Activated CD4-positive, alpha-beta T cell treated with anti-CD3 and anti-CD28 coated beads, Interleukin-2, amount 10 ng/mL, durations not matched to agents 7 days and 5 days (primary cell): ENCODE data around the gene PPRC1. TPM values are rescaled to one million over a fixed set of nuclear protein-coding genes. Genes with fewer than 3 reads are reported as not detected.

Experiments used
- CTCF ChIA-PET: fragments of 350-600 bp; sonication (Branson Sonifier 250); formaldehyde crosslinking; loops from one replicate; lab custom pipeline; 2021; ENCODE audit warnings: antibody characterized with exemption; lab: Charles Lee
- POLR2A ChIA-PET: fragments of 350-600 bp; sonication (Branson Sonifier 250); formaldehyde crosslinking; loops from one replicate; lab custom pipeline; 2021; ENCODE audit warnings: antibody characterized with exemption; lab: Charles Lee
- DNase-seq: peaks from one replicate; pipeline ENCODE4 v3.0.0-alpha.2; 2020
- H3K27ac Mint-ChIP-seq: one replicate; pipeline ENCODE4 v1.8.0; 2021; ENCODE audit warnings: mild to moderate bottlenecking, moderate library complexity, mixed read lengths
- H3K27me3 Mint-ChIP-seq: one replicate; pipeline ENCODE4 v1.8.0; 2021; ENCODE audit warnings: mixed read lengths
- H3K36me3 Mint-ChIP-seq: one replicate; pipeline ENCODE4 v1.8.0; 2021; ENCODE audit warnings: low read depth, mixed read lengths
- H3K4me1 Mint-ChIP-seq: one replicate; pipeline ENCODE4 v1.8.0; 2021; ENCODE audit warnings: mixed read lengths
- H3K4me3 Mint-ChIP-seq: one replicate; pipeline ENCODE4 v1.8.0; 2021; ENCODE audit warnings: mild to moderate bottlenecking, moderate library complexity, mixed read lengths
- H3K9me3 Mint-ChIP-seq: one replicate; pipeline ENCODE4 v1.8.0; 2021; ENCODE audit warnings: mixed read lengths
- total RNA-seq, 2 experiments: library from RNA; stranded (reverse); gene quantifications; one replicate each; pipeline ENCODE4 v1.2.3, GENCODE V29; 2021

The PPRC1 gene
- total RNA-seq, 2 experiments from 2014 or later: 47.7 to 49.4 TPM

- H3K36me3 Mint-ChIP-seq: peaks cover 50% of the 10 kb centered on the region
- CTCF ChIA-PET: interaction anchor here (6.9 kb wide), 1 partner anchor 10 kb away, joined by 73 read pairs; the partner anchor contains the start of gene NOLC1
These were observed 6.7 kb downstream of the PPRC1 start for GRCh38 chr10:102139281-102140110.

GRCh38 chr10:102140218-102140617 lies 7.4 kb downstream of the PPRC1 start:
- Mint-ChIP-seq H3K4me1 (peaks cover 18% of the 10 kb centered on the region), H3K4me3 (no peak overlapping the region), H3K27ac (no peak overlapping the region), H3K9me3 (no peaks in the 10 kb centered on the region), H3K27me3 (no peaks in the 10 kb centered on the region), H3K36me3 (peaks cover 54% of the 10 kb centered on the region)
- ChIA-PET CTCF (interaction anchor here (6.9 kb wide), 1 partner anchor 9 kb away, joined by 73 read pairs; the partner anchor contains the start of gene NOLC1), POLR2A (no interaction called here)
- DNase-seq: no peak

More at GRCh38 chr10:102139281-102140110, 6.7 kb downstream of the PPRC1 start:
- H3K9me3 Mint-ChIP-seq: no peaks in the 10 kb centered on the region
- H3K4me3 Mint-ChIP-seq: no peak overlapping the region
- H3K27me3 Mint-ChIP-seq: no peaks in the 10 kb centered on the region
- DNase-seq: no peak
- peaks cover 26% of the 10 kb centered on the region for H3K4me1 Mint-ChIP-seq
- POLR2A ChIA-PET: no interaction called here
- peak overlapping the region; percentile 59 for H3K27ac Mint-ChIP-seq

- ChIA-PET POLR2A (no interaction called here), CTCF (interaction anchor here (6.9 kb wide), 1 partner anchor 8 kb away, joined by 73 read pairs; the partner anchor contains the start of gene NOLC1)
- H3K27me3 Mint-ChIP-seq: no peaks in the 10 kb centered on the region
- DNase-seq: no peak
- H3K4me1 Mint-ChIP-seq: peaks cover 11% of the 10 kb centered on the region
- peak overlapping the region; percentile 62 for H3K27ac Mint-ChIP-seq
- H3K36me3 Mint-ChIP-seq: peaks cover 54% of the 10 kb centered on the region
- no peak overlapping the region for H3K4me3 Mint-ChIP-seq
- H3K9me3 Mint-ChIP-seq: no peaks in the 10 kb centered on the region
These were observed 8.2 kb downstream of the PPRC1 start for GRCh38 chr10:102140913-102141540.

- Mint-ChIP-seq H3K4me3 (no peak overlapping the region), H3K9me3 (no peaks in the 10 kb centered on the region), H3K27ac (no peak overlapping the region), H3K36me3 (peaks cover 58% of the 10 kb centered on the region), H3K4me1 (peaks cover 8% of the 10 kb centered on the region), H3K27me3 (no peaks in the 10 kb centered on the region)
- DNase-seq: no peak
- POLR2A ChIA-PET: no interaction called here
- CTCF ChIA-PET: no interaction called here
These were observed 8.8 kb downstream of the PPRC1 start for GRCh38 chr10:102141583-102142107.

- POLR2A ChIA-PET: no interaction called here
- H3K27ac Mint-ChIP-seq: no peak overlapping the region
These were observed 14.2 kb downstream of the PPRC1 start for GRCh38 chr10:102146971-102147428.

GRCh38 chr10:102147561-102147960 lies 14.7 kb downstream of the PPRC1 start:
- Mint-ChIP-seq H3K9me3 (no peaks in the 10 kb centered on the region), H3K27ac (peak overlapping the region; percentile 61), H3K4me3 (no peak overlapping the region), H3K4me1 (peaks cover 21% of the 10 kb centered on the region), H3K27me3 (no peaks in the 10 kb centered on the region), H3K36me3 (peaks cover 68% of the 10 kb centered on the region)
- ChIA-PET POLR2A (no interaction called here), CTCF (interaction anchor here (0.6 to 7.3 kb wide), 4 partner anchors 10 to 103 kb away, joined by 3 to 73 read pairs (median 18); partner anchors contain the start of gene PPRC1)
- no peak for DNase-seq

More at GRCh38 chr10:102146971-102147428, 14.2 kb downstream of the PPRC1 start:
- peaks cover 66% of the 10 kb centered on the region for H3K36me3 Mint-ChIP-seq
- H3K4me1 Mint-ChIP-seq: peaks cover 19% of the 10 kb centered on the region
- H3K4me3 Mint-ChIP-seq: no peak overlapping the region
- CTCF ChIA-PET: interaction anchor here (0.6 to 7.3 kb wide), 6 partner anchors 7 to 104 kb away, joined by 3 to 73 read pairs (median 6); partner anchors contain the start of gene PPRC1
- H3K27me3 Mint-ChIP-seq: no peaks in the 10 kb centered on the region
- H3K9me3 Mint-ChIP-seq: no peaks in the 10 kb centered on the region
- no peak for DNase-seq

GRCh38 chr10:102148275-102148674 lies 15.4 kb downstream of the PPRC1 start:
- ChIA-PET POLR2A (no interaction called here), CTCF (interaction anchor here (1.4 to 7.3 kb wide), 4 partner anchors 11 to 81 kb away, joined by 3 to 73 read pairs (median 18); partner anchors contain the start of gene PPRC1)
- Mint-ChIP-seq H3K9me3 (no peaks in the 10 kb centered on the region), H3K4me3 (no peak overlapping the region), H3K36me3 (peaks cover 69% of the 10 kb centered on the region), H3K27me3 (no peaks in the 10 kb centered on the region), H3K4me1 (peaks cover 28% of the 10 kb centered on the region), H3K27ac (no peak overlapping the region)
- DNase-seq: no peak

GRCh38 chr10:102150970-102151773 lies 18.3 kb downstream of the PPRC1 start:
- peak overlapping the region; percentile 99 for H3K4me3 Mint-ChIP-seq
- peaks cover 60% of the 10 kb centered on the region for H3K36me3 Mint-ChIP-seq

GRCh38 chr10:102151774-102152544 lies 19.1 kb downstream of the PPRC1 start, which contains the start of gene NOLC1:
NOLC1 (plus strand) TSS chr10:102152389; CDS start chr10:102152411, 22 bp downstream.
- DNase-seq: peak; percentile 100
- ChIA-PET POLR2A (interaction anchor here (0.9 to 1.5 kb wide), 3 partner anchors 14 to 33 kb away, joined by 3 read pairs; no protein-coding TSS in a partner anchor), CTCF (interaction anchor here (0.9 to 7.3 kb wide), 8 partner anchors 9 to 248 kb away, joined by 3 to 73 read pairs (median 4); partner anchors contain the start of gene PPRC1)
- Mint-ChIP-seq H3K4me1 (peaks cover 54% of the 10 kb centered on the region), H3K36me3 (peaks cover 64% of the 10 kb centered on the region), H3K27me3 (no peaks in the 10 kb centered on the region), H3K9me3 (no peaks in the 10 kb centered on the region), H3K27ac (peak within 1 kb of the TSS; percentile 99), H3K4me3 (peak within 1 kb of the TSS; percentile 99)

More at GRCh38 chr10:102150970-102151773, 18.3 kb downstream of the PPRC1 start:
- no peaks in the 10 kb centered on the region for H3K27me3 Mint-ChIP-seq
- POLR2A ChIA-PET: interaction anchor here (0.9 to 1.5 kb wide), 3 partner anchors 13 to 33 kb away, joined by 3 read pairs; no protein-coding TSS in a partner anchor
- peaks cover 46% of the 10 kb centered on the region for H3K4me1 Mint-ChIP-seq
- CTCF ChIA-PET: interaction anchor here (0.5 to 7.3 kb wide), 10 partner anchors 8 to 249 kb away, joined by 3 to 73 read pairs (median 4); partner anchors contain the start of gene PPRC1
- H3K27ac Mint-ChIP-seq: peak overlapping the region; percentile 99
- no peak for DNase-seq
- H3K9me3 Mint-ChIP-seq: no peaks in the 10 kb centered on the region

- Mint-ChIP-seq H3K36me3 (peaks cover 64% of the 10 kb centered on the region), H3K27me3 (no peaks in the 10 kb centered on the region), H3K27ac (peak overlapping the region; percentile 99), H3K4me1 (peaks cover 59% of the 10 kb centered on the region), H3K9me3 (no peaks in the 10 kb centered on the region), H3K4me3 (peak overlapping the region; percentile 99)
- POLR2A ChIA-PET: interaction anchor here (0.9 to 1.5 kb wide), 3 partner anchors 15 to 34 kb away, joined by 3 read pairs; no protein-coding TSS in a partner anchor
- DNase-seq: peak; percentile 37
- CTCF ChIA-PET: interaction anchor here (0.6 to 7.3 kb wide), 8 partner anchors 9 to 248 kb away, joined by 3 to 73 read pairs (median 4); partner anchors contain the start of gene PPRC1
These were observed 19.7 kb downstream of the PPRC1 start for GRCh38 chr10:102152545-102152890.
